GM19240 (cell line): Measurements from ENCODE around the gene PDGFRB.

Source experiments
- DNase-seq: peaks from one replicate; pipeline ENCODE4 v3.0.0; 2011; ENCODE audit warnings: low spot score; ENCODE audit not compliant: insufficient read length

The PDGFRB gene

DNA sequence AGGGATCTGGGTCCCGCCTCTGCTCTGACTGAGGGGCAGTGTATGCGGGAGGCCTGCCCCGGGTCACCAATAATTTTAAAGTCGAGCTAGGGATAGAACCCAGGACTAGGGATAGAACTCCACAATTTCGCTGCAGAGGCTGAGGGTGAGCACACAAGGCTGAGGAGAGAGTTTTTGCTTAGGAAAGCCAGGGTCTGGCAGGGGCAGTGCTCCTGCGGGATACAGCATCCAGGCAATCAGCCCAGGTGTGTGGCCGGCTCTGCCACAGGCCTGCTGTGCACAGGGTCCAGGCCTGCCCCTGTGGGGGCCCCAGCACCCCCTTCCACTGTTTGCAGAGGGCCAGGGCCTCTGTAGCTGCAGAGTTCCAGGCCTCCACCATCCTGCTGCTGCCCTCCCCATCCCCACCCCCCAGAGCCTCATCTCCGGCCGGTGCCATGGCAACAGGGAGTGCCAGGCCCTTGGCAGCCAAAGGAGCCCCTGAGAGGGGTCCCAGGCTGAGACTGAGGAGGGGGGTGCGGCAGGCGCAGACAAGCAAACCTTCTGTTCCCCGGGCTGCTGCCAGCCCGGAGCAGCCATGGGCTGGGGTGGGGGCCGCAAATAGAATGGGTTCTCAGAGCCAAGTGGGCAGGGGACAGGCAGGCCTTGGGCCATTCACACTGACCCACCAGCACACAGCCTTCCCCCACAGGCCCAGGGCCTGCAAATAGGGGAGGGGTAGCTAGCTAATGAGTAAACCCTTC is 8.6 kb downstream of the PDGFRB start:
- DNase-seq, result no peak

DNA sequence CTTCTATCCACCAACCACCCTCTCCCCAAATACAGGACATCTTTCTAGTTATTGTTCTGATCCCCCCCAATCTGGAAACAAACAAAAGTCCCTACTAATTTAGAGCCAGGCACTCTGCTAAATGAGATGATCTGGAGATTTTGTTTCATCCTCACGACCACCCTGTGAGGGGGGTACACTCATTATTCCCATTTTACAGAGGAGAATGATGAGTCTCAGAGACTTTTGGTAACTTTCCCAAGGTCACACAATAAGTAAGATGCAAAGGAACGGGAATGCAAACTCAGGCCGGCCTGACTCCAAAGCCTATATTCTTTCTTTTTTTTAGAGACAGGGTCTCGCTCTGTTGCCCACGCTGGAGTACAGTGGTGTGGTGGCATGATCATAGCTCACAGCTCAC is 9.4 kb downstream of the PDGFRB start:
- DNase-seq, result no peak

DNA sequence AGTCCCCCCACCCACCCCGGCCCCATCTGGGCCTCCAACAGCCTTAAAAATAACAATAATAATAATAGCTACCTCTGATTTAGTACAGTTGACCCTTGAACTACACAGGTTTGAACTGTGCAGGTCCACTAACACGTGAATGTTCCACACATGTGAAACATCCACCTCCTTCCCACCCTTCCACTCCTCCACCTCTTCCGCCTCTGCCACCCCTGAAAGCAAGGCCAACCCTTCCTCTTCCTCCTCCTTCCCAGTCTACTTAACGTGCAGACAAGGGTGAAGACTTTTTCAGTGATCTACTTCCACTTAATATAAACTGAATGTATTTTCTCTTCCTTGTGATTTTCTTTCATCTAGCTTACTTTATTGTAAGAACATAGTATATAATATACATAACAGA is 10.8 kb downstream of the PDGFRB start:
- DNase-seq, result no peak

DNA sequence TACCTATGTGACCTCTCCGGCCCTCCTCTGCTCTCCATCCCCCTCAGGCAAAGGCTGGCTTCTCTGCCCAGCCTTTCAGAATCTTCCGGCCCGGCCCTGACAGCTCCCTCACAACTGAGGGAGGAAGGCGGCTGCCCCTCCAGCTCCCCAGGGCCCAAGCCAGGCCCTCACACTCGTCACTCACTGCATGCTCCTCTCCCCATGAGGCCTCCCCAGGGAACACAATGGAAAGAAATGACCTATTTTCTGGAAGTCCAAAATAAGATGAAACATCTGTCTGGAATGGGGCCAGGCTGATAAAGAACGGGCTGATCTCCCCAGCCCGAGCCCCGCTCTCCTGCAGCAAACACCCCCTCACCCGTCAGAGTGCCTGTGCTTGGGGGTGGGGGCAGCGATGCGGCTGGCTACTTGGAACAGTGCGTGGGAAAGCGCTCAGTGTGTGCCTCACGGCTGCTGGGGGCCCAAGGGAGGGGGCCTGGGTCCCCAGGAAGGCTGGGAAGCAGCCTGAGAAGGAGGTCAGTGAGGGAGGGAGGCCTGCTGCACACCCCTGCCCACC is 11.3 kb downstream of the PDGFRB start:
- no peak for DNase-seq

DNA sequence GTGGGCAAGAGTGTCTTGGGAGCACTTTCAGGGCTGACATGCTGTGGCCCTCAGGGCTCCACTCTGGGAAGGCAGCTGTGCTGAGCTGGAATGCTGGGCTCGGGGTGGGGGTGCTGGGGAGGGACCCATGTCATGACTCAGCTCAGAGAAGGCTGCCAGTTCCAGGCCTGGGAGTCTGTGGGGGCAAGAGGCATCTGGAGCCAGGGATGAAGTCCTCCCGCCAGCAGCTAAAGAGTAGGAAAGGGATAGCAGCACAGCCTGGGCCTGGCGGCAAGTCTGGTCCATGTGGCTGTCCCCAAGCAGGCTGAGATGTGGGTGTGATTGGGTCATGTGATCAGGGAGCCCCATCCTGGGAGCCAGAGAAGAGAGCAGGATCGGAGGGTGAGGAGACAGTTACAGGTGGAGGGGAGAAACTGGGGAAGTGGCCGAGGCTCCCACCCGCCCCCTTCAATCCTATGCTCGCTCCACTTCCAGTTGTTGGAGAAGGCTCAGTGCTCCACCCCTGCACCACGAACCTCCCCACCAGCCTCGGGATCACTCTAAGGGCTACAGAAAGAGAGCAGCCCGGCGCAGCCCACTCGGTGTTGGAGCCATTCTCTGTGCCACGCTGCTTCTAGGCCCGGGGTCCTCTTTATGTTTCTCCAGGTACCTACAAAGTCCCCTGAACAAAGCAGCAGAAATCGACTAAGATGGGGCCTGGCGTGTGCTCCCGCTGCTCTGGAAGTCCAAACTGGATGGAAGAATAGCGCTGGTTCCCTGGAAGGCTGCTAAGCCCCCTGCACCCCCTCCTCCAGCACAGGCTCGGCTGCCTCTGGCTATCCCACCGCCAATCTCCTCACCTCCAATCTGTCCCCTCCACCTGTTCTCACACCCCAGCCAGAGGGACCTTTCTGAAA is 12.0 kb downstream of the PDGFRB start:
- no peak for DNase-seq

DNA sequence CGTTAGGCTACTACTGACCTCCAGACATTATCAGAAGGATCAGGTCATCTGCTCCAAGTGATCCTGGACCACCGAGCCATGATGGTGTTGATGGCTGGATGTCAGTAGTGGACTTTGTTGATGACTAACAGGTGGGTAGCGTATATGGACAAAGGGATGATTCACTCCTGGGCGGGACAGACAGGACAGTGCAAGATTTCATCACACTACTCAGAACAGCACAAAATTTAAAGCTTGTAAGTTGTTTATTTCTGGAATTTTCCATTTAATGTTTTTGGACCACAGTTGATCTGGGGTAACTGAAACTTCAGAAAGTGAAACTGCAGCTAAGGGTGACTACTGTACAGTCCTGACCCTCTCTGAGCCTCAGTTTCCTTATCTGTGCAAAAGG is 12.7 kb downstream of the PDGFRB start:
- DNase-seq, result no peak

DNA sequence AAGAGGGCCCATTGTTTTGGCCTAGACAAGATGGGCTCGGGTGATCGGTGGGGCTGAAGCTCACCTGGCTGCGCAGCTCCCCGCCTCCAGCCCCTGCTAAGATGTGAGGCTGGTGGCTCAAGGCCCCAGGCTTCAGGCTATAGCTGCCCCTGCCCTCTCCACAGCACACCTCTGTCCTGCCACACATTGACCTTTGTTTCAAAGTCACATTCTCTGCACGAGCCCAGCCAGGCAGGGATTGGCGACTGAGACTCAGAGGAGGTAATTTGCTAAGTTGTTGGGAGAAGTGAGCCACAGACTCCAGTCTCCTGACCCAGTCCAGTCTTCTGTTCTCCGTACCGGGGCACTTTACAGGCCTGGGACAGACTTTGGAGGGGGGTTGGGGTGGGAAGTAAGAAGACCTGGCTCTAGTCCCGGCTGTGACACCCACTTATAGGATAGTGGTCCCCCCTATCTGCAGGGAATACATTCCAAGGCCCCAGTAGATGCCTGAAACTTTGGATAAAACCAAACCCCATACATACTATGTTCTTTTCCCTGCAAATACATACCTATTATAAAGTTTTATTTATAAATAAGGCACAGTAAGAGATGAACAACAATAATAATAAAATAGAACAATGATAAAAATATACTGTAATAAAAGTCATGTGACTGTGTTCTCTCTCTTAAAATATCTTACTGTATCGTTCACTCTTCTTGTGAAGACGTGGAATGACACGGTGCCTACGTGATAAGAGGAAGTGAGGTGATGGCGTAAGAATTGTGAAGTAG is 13.3 kb downstream of the PDGFRB start:
- DNase-seq, result no peak

DNA sequence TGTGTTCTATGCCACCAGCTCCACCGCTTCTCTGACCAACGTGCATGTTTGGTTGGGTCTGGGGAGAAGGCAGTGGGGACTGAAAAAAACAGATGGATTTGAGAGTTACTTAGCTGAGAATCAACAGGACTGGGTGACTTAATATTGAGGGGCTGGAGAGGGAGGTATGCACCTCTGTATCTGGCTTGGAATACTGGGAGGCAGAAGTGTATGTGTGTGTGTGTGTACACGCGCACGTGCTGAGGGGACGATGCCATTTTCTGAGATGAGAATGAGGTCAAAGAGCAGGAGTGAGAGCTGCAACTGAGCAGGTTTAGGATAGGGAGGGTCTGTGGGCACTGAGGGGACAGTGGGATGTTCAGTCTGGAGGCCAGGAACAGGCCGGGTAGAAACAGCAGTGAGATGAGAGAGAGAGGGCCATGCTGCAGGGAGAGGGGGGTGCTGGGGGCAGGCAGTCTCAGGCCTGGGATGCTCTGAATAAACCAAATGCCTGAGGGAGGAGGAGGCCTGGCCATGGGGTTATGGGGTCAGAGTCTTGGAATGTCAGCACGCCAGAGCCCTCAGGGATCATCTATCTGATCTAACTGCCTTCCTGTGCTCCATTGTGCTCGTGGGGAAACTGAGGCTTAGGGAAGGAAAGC is 14.0 kb downstream of the PDGFRB start:
- no peak for DNase-seq

DNA sequence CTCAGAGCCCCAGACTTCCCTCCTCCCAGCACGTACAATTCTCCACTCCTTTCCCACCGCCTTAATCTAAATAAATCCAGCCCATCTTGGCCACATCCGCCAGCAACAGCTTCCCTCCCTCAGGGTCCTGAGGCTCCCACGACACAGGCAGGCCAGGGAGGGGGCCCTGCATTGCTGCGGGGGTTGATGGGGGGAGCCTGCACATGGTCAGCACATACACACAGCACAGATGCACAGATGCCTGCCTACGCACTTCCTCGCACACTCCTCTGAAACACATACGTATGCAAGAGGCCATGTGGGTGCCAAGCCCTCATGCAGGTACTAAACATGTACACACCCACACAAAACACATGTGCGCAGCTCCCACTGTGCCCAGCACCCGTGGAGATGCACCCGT is 14.8 kb downstream of the PDGFRB start:
- no peak for DNase-seq

DNA sequence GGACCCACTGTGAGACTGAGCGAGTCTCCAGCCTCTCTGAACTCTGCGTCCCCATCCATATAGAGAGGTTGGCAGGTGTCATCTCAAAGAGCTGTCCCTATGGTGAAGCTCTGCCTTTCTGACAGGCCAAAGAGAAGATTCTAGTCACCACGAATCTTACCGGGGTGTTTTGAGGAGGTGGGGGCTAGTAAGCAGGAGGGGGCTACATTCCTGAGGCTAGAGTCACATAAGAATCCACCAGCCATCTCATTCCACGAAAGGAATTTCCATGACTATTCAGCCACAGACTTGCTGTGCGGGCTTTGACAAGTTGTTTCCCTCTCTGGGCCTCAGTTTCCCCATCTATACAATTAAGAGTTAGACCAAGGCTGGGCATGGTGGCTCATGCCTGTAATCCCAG is 16.3 kb downstream of the PDGFRB start:
- DNase-seq, result no peak

DNA sequence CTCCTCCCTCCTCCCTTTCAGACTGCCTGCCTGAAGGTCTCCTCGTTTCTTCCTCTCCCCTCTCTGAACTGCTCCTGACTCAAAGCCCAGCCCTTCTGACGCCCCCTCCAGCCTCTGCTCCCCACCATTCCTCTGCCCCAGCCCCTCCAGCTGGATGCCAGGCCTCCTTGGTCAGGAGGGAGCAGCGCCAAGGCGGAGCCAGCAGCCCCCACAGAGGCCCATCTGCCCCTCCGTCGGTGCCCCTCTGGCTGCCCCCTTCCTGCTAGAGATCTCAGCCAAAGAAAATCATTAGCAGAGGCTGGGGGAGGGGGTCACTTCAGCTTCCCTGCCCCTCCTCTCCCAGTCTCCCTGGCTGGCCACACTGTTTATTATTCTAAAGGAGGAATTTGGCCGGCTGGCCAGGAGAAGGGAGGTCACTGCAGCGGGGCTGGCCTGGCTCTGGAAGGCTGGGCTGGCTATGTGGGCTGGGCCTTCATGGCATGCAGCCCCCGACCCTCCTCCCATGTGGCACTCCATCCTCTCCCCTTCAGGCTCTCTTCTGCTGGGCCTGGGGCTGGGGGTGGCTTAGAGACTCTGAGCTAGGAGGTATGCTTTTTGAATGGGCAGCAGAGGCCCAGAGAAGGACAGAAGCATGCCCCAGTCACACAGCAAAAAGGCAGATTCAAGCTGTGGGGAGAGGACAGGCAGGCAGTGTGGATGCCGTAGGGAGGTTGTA is 16.9 kb downstream of the PDGFRB start:
- no peak for DNase-seq

DNA sequence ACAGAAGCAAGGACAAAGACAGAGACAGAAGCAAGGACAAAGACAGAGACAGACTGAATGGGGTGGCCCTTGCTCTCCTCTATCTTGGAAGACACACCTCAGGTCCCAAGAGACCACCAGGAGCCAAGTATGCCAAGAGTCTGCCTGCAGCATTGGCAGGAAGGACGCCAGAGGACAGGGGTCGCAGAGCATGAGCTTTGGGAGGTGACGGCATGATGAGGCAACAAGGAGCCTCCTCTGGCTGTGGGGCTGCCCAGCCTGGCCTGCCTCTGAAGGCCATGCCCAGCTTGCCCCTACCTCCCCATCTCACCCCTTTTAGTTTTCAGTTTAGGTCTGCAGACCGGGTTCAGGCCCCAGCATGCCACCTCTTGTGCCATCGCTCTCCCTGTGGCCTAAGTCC is 17.6 kb downstream of the PDGFRB start:
- DNase-seq, result no peak

DNA sequence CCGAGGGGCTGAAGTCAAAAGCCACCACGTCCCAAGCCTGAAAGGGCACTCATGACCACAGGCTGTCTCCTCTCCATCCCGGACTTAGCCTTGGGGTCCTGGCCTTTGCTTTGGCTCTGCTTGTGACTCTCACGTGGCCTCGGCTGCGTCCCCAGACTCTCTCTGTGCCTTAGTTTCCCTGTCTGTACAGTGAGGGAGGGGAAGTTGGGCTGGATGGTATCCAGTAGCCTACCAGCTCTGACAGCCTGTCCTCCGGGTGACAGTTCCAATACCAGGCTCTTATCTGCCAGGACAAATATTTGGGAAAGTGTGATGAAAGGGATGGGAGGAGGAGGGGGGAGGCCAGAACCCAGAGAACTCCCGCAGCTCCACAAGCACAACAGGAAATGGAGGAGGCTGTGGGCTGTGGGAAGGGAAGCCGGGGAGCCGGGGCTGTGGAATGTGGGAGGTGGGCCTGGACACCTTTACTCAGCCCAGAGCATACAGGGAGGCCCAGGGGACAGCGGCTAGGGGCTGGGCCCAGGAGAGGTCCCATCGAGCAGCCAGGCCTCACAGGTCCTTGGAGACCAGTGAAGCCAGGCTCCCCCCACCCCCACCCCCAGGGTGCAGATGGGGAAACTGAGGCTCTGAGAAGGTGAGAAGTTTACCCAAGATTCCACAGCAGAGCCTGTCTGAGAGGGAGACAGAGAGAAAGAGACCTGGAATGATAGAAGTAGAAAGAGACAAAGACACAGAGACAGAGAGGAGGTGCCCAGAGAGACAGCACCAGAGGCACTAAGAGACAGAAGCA is 18.3 kb downstream of the PDGFRB start:
- DNase-seq, result no peak

DNA sequence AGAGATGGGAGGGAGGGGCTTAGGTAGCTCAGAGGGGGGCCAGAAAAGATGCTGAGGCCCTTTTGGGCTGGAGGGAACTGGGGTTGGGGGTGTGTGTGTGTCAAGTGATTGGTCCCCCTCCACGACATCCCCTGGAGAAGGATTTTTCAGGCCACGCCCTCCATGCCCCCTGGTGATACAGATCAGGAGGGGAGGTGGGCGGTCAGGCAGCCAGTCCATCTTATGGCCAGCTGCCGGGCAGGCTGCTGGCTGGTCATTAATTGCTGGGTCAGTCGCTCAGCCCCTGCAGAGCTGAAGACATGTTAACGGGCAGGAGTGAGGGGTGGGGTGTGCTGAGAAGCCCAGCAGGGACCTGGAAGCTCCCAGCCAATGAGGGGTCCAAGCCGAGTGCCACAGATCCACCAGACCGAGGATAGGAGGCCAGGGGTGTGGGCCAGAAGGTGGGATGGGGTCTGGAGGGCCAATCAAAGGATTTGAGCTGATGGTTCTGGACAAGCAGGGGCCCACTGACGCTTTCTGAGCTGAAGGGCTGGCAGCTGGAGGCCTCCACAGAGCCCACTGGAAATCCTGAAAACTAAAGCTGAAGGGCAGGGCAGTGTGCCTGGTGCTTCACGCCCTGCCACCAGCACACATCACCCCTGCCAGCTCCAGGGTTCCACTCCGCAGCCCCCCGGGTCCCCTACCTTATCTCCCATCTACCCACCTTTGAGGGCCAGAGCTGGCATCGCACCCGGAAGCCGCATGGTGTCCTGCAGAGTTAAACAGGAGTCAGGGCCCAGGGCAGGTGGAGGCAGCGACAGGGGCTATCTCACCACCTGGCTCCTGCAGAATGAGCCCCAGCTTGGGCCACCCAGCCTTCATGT is 19.1 kb downstream of the PDGFRB start:
- DNase-seq, result no peak

DNA sequence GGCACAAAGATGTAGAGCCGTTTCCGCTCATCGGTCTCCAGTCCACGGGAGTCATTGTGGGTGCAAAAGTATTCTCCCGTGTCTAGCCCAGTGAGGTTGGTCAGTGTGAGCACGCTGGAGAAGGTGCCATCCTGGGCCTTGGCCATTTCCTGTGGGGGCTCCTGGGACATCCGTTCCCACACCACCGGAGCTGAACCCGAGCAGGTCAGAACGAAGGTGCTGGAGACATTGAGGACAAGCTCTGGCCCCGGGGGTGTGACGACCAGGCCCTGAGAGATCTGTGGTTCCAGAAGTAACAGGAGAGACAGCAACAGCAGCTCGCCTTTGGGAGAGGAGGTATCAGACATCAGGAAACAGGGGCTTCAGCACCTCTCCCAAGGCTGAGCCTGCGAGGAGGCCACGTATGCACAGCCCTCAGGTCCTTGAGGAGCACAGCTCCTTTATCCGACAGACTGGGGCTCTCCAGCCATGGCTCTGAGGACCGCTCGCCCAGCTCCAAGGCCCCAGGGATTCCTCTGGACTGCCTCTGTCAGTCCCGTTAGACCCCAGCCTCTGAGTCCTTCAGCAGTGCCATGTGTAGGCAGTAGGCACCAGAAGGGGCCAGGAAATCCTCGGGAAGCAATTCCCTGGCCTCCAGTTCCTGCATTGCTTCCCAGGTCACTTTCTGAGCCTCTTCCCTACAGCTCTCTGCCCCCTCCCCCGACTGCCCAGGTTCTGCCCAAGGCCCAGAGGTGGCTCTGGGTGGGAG is 19.9 kb downstream of the PDGFRB start:
- no peak for DNase-seq

DNA sequence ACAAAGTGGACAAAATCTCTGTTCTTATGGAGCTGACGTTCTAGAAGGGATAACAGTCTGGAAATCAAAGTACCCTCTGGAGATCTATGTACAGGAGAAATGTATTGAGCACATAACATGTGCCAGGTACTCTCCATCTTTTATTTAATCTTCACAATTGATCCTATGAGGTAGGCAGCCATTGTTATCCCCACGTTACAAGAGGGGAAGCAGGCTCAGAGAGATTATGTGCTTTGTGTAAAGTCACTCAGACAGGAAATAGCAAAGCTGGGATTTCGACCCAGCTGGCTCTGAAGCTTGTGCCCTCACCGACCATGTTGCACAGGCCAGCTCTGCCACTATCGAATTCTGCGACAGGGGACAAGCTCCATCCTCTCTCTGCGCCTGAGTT is 21.5 kb downstream of the PDGFRB start:
- DNase-seq, result no peak

DNA sequence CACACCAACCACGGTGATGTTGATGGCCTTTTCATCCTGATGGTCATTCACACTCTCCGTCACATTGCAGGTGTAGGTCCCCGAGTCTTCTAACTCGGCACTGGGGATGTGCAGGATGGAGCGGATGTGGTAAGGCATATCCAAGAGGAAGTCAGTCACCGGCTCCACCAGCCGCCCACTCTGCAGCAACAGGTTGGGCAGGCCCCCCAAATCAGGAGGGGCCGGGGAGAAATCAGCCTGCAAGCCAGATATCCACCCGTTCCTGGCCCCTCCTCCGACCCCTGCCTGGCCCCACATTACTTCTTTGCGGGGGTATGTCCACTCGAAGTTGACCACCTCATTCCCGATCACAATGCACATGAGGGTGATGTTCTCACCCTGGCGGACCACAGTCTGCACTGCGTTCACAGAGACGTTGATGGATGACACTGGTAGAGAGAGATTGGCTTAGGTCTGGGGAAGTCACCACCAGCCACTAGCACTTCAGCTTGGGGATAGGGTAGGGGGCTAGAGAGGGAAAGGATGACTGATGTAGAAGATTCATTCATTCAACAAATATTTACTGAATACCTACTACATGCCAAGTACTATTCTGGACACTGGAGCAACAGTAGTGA is 22.0 kb downstream of the PDGFRB start:
- no peak for DNase-seq

DNA sequence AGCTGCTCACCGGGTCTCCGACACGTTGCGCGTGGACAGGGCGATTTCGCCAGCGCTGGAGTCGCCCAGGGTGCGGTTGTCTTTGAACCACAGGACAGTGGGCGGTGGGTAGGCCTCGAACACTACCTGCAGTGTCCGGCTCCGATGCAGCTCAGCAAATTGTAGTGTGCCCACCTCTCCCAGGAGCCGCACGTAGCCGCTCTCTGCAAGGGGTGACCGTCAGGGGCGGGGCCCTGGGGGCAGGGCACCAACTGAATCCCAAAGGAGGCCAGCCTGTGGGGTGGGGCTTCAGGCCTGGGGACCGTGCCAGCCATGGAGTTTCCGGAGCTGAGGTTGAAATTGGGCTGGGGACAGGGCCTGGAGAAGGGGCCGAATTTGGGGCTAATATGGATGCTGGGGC is 22.9 kb downstream of the PDGFRB start:
- DNase-seq, result no peak
